ENCODE measurements around the gene KAT14.
"Not testable (repeated sequence)": the region's sequence is repeated elsewhere in the genome, so short reads cannot be mapped to it uniquely, and the experiment has no call there.

The KAT14 gene, protein sequence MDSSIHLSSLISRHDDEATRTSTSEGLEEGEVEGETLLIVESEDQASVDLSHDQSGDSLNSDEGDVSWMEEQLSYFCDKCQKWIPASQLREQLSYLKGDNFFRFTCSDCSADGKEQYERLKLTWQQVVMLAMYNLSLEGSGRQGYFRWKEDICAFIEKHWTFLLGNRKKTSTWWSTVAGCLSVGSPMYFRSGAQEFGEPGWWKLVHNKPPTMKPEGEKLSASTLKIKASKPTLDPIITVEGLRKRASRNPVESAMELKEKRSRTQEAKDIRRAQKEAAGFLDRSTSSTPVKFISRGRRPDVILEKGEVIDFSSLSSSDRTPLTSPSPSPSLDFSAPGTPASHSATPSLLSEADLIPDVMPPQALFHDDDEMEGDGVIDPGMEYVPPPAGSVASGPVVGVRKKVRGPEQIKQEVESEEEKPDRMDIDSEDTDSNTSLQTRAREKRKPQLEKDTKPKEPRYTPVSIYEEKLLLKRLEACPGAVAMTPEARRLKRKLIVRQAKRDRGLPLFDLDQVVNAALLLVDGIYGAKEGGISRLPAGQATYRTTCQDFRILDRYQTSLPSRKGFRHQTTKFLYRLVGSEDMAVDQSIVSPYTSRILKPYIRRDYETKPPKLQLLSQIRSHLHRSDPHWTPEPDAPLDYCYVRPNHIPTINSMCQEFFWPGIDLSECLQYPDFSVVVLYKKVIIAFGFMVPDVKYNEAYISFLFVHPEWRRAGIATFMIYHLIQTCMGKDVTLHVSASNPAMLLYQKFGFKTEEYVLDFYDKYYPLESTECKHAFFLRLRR

GRCh38 chr20:18137412-18138265, at the start of gene KAT14, which contains the start of gene PET117:
KAT14 (plus strand) TSS chr20:18137863; CDS start chr20:18142661, 4,798 bp downstream.
PET117 (plus strand) TSS chr20:18137863; CDS start chr20:18137956, 93 bp downstream.
- peak; percentile 90 for DNase-seq (ENCODE audit: low read depth)

DNA sequence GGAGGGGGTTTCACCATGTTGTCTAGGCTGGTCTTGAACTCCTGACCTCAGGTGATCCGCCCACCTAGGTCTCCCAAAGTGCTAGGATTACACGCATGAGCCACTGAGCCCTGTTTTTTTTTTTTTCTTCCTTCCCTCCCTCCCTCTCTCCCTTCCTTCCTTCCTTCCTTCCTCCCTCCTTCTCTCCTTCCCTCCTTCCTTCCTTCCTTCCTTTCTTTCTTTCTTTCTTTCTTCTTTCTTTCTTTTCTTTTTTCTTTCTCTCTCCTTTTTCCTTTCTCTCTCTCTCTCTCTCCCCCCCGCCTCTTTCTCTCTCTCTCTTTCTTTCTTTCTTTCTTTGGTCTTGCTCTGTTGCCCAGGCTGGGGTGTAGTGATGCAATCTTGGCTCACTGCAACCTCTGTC, 49.4 kb upstream of the KAT14 start:
- not testable (repeated sequence) for DNase-seq (ENCODE audit: low read depth)

DNA sequence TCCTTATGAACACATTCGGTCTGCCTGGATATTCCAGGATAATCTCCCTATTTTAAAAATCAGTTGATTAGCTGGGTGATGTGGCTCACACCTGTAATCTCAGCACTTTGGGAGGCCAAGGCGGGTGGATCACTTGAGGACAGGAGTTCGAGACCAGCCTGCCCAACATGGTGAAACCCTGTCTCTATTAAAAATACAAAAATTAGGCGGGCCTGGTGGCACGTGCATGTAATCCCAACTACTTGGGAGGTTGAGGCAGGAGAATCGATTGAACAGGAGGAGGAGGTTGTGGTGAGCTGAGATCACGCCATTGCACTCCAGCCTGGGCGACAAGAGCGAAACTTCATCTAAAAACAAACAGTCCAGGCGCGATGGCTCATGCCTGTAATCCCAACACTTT, 48.8 kb upstream of the KAT14 start:
- DNase-seq (ENCODE audit: low read depth): not testable (repeated sequence)

GRCh38 chr20:18090044-18090443, 47.6 kb upstream of the KAT14 start:
- DNase-seq (ENCODE audit: low read depth): no peak

- no peak for DNase-seq (ENCODE audit: low read depth)
Measured at GRCh38 chr20:18090477-18090876, 47.2 kb upstream of the KAT14 start.

DNA sequence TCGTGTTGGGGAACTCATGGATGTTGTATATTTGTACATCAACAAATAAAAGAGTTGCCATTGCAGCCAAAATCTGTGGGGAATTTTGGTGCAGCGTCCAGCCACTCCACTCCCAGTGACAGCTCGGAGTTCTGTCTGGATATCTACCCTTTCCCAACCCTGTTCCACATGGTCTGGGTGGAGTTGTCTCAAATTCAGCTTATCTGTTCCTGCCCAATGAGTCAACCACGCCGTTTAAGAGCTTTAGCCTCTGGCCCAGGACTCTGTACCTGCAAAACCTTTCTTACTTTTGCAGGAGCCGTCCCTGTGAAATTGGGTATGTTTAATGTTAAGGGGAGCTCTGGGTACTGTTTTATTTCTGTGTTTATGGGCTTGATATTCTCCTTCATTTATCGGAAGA, 46.0 kb upstream of the KAT14 start:
- no peak for DNase-seq (ENCODE audit: low read depth)

DNA sequence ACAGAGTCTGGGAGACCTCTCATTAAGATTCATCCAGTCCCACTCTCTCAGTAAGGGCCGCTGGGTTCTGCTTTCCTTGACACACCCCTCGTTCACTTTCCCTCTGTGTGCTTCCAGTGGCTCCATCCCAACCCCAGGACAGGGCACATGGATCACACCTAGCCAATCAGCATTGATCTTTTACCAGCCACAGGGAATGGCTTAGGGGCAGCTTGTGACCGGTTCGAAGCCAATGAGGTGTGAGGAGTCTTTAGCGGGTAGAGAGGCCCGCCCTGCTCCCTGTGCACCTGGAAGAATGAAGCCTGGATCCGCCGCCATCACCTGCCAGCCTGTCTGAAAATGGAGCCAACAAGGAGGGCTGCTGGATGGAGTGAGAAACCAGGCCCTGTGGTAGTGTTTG, 44.8 kb upstream of the KAT14 start:
- DNase-seq (ENCODE audit: low read depth): no peak

- no peak for DNase-seq (ENCODE audit: low read depth)
Measured at GRCh38 chr20:18093388-18093787, 44.3 kb upstream of the KAT14 start.

GRCh38 chr20:18094191-18094590, 43.5 kb upstream of the KAT14 start:
- no peak for DNase-seq (ENCODE audit: low read depth)

DNA sequence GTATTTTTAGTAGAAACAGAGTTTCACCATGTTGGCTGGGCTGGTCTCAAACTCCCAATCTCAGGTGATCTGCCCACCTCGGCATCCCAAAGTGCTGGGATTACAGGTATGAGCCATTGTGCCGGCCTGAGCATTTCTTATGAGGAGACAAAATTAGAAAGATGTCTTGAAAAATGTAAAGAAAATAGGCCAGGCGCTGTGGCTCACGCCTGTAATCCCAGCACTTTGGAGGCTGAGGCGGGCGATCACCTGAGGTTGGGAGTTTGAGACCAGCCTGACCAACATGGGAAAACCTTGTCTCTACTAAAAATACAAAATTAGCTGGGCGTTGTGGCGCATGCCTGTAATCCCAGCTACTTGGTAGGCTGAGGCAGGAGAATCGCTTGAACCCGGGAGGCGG, 37.1 kb upstream of the KAT14 start:
- not testable (repeated sequence) for DNase-seq (ENCODE audit: low read depth)

DNA sequence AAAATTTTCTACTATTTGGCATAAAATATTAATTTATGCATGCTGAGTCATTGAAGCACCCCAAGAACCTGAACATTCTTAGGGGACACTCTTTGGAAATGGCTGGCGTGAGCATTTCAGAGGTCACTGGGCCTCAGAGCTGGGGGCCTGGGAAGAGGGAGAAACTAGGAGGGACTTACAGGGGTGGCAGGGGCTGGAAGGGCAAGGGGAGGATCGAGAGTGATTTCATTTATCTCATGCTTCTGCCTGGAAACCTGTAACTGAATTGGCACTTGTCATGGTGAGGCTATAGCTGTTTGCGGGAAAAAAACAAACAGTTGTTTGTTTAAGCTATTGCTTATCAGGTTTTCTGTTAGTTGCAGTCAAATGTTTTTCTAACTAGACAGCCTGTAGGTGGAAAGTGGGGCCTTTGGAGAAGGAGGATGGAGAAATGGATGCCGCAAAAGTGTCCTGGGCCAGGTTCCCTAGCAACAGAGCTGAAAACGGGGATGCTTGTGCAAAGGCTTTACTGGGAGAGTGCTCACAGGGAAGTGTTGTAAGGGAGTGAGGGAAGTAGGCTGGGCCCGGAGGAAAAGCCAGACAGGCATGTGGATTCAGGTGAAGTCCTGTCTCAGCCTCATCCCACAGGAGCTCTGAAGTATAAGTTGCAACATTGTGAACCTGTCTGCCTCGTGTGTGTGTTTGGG, 36.4 kb upstream of the KAT14 start:
- DNase-seq (ENCODE audit: low read depth): no peak

GRCh38 chr20:18103497-18103896, 34.2 kb upstream of the KAT14 start:
- no peak for DNase-seq (ENCODE audit: low read depth)

GRCh38 chr20:18108326-18108725, 29.3 kb upstream of the KAT14 start:
- no peak for DNase-seq (ENCODE audit: low read depth)

DNA sequence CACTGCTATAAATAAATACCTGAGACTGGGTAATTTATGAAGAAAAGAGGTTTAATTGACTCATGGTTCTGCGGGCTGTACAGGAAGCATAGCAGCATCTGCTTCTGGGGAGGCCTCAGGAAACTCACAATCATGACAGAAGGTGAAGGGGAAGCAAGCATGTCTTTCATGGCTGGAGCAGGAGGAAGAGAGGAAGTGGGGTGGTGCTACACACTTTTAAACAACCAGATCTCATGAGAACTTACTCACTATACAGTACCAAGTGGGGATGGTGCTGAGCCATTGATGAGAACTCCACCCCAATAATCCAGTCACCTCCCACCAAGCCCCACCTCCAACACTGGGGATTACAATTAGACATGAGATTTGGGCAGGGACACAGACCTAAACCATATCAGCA, 9.1 kb upstream of the KAT14 start:
- DNase-seq (ENCODE audit: low read depth): not testable (repeated sequence)

- no peak for DNase-seq (ENCODE audit: low read depth)
Measured at GRCh38 chr20:18132663-18133062, 5.0 kb upstream of the KAT14 start.

GRCh38 chr20:18133962-18134361, 3.7 kb upstream of the KAT14 start:
- no peak for DNase-seq (ENCODE audit: low read depth)

DNA sequence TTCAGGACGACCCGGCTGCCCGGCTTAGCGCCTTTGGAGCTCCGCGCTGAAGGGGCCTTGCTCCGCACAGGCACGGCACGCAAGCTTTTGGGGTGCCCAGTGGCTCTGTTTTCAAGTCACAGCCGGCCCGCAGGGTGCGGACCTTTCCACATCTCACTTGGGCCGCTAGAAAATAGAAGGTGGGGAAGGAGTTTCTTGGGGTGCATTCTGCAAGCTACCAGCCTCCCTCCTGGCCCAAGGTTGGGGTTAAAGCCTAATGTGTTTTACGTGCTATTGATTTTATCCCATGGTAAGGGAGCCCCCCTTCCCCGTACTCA, 561 bp downstream of the KAT14 start:
- no peak for DNase-seq (ENCODE audit: low read depth)

DNA sequence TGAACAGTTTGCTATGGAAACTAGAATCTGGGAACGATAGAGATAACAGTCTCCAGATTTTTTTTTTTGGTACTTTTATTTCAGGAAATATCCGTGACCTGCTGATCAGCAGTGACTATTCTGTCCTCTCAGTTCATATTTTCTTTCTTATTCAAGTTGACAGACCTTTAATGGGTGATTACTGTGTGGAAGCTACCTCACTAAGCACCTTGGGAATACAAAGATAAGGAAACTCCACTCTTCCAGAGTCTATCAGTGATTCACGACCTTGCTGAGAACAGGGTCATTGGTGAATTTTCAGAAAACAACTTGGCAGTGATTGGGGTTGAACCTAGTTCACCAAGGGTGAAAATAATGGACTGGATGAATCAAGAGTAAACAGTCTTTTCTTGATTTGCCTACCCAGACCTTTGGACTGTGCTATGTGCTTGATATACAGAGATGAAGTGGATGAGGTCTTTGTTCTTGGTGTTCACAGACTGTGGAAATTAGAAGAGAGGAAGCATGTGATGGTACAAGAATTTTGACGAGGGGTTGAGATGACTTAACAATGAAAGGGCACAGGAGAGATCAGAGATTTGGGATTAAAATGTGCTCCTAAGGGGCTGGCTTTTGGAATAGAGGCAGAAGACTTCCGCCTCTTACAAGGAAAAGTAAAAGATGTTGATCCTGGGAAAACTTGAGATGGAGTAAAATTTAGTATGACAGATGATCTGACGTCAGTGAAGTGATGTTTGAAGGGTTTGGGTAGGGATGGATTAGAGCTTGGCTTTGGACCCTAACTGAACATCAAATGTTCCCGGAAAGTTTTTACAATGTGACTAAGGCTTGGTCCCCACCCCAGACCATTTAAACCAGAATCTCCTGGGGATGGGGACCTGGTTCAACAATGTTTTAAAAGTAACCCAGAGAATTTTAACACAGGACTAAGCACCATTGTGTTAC, 1.2 kb downstream of the KAT14 start:
- peak; percentile 15 for DNase-seq (ENCODE audit: low read depth)

GRCh38 chr20:18139832-18140231, 2.2 kb downstream of the KAT14 start:
- DNase-seq (ENCODE audit: low read depth): no peak

GRCh38 chr20:18144541-18145099, 7.0 kb downstream of the KAT14 start:
- no peak for DNase-seq (ENCODE audit: low read depth)
